Esophagus (tissue), 2 donors: ENCODE measurements around the gene RANBP17. TPM values are rescaled to one million over a fixed set of nuclear protein-coding genes. Genes with fewer than 3 reads are reported as not detected.

ENCODE experiments used
- H3K27ac ChIP-seq, 2 donors: one replicate each; pipeline ENCODE4 v1.5.1; 2013; ENCODE audit warnings: low read depth in 2 of 2, mild to moderate bottlenecking in 2 of 2, inconsistent platforms in 1 of 2, low read length in 1 of 2, moderate library complexity in 1 of 2
- H3K27me3 ChIP-seq, 2 donors: one replicate each; pipeline ENCODE4 v1.6.1; 2013; ENCODE audit warnings: low read length in 2 of 2, control low read depth in 1 of 2, mild to moderate bottlenecking in 1 of 2; ENCODE audit not compliant: insufficient read depth in 2 of 2, control insufficient read depth in 1 of 2
- H3K36me3 ChIP-seq, 2 donors: one replicate each; pipeline ENCODE4 v1.6.1; 2013; ENCODE audit warnings: low read length in 1 of 2; ENCODE audit not compliant: control insufficient read depth in 2 of 2, insufficient read depth in 2 of 2
- H3K4me1 ChIP-seq, 2 donors: one replicate each; pipeline ENCODE4 v1.6.1; 2013; ENCODE audit warnings: low read length in 1 of 2; ENCODE audit not compliant: control insufficient read depth in 2 of 2, insufficient read depth in 2 of 2
- H3K4me3 ChIP-seq, 2 donors: one replicate each; pipeline ENCODE4 v1.5.1; 2013; ENCODE audit warnings: low read length in 2 of 2, mild to moderate bottlenecking in 2 of 2, low read depth in 1 of 2, moderate library complexity in 1 of 2
- H3K9me3 ChIP-seq, 2 donors: one replicate each; pipeline ENCODE4 v1.6.1; 2013; ENCODE audit warnings: mild to moderate bottlenecking in 2 of 2, low read depth in 1 of 2, low read length in 1 of 2, moderate library complexity in 1 of 2; ENCODE audit not compliant: control insufficient read depth in 2 of 2, insufficient read depth in 1 of 2
- WGBS, 2 donors: extraction: QIAGEN DNeasy Blood & Tissue Kit; methylation state at CpG; one replicate each; pipeline ENCODE4 v1.1.7; 2013; 5-methylcytosine and 5-hydroxymethylcytosine counted together
- polyA plus RNA-seq, 2 donors: library from polyadenylated mRNA; stranded (reverse); fragments of 200-250 nt; gene quantifications; one replicate each; pipeline ENCODE4 v1.2.3, GENCODE V29; 2013
- donor health status: healthy with polysubstance abuse.
- donor health status: Bipolar disorder and iron deficiency.

RANBP17 gene
- polyA plus RNA-seq, 2 donors, result 0.26 to 0.32 TPM

DNA sequence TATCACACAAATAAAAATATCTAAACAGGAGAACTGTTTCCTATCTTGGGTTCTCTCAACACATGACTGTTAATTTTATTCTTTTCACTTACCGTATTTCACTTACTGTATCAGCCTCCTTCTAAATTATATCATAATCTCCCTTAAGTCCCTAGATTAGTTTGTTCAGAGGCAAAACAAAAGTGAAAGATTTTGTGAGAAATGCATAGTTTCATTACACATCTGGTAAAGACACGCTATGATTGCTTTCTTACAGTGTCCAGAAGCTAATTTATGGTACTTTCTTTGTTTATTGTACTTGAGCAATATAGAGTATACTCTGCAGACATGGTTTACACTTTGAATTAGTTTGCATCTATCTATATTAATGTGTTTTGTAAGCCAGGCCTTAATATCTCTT, 287.5 kb downstream of the RANBP17 start:
- no peak overlapping the region for H3K4me3 ChIP-seq
- H3K27ac ChIP-seq, result no peak overlapping the region
- H3K27me3 ChIP-seq, result no peaks in the 10 kb centered on the region
- WGBS, 2 donors, result 68 to 69% methylated on average over 2 of the region's 2 CpGs
- H3K9me3 ChIP-seq, result no peaks in the 10 kb centered on the region
- H3K4me1 ChIP-seq, result no peaks in the 10 kb centered on the region
- no peaks in the 10 kb centered on the region for H3K36me3 ChIP-seq

DNA sequence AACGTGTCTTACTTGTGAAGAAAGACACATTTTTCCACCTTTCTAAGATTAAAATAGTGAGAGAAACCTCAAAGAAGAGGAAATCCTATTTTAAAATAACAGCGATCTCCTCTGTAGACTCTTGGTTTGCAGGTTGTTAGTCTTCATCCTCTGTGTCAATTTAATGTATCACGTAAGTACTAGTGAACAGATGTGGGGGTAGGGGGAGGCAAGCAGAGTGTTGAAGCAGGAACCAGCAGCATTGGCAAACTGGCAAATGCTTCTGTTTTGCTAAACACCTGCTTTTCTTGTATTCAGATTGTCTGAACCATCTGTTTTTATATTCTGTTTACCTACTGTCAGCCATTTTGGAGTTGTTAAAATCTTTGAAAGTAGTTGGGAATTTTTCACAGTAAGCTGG, 288.0 kb downstream of the RANBP17 start:
- WGBS, 2 donors, result 71 to 75% methylated on average over 3 of the region's 3 CpGs
- Histone ChIP-seq H3K27me3 (no peaks in the 10 kb centered on the region), H3K4me1 (no peaks in the 10 kb centered on the region), H3K36me3 (no peaks in the 10 kb centered on the region), H3K4me3 (no peak overlapping the region), H3K27ac (no peak overlapping the region), H3K9me3 (no peaks in the 10 kb centered on the region)

DNA sequence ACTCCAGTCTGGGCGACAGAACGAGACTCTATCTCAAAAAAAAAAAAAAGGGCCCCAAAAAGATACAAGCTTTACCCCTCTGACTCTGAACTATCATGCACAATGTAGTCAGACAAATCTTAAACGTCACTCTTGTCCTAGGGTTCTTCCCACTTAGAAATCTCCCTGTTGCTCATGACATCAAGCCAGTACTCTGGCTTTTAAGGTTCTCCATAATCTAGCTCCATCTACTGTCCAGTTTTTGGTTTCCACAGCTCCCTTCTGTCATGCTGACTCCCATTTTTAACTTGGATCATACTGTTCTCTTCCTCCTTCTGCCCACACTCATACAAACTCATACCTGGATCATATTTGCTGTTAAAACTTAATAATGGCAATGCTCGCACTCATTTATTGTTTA, 290.6 kb downstream of the RANBP17 start:
- H3K9me3 ChIP-seq, result no peaks in the 10 kb centered on the region
- WGBS, 2 donors, result 87 to 90% methylated on average over 4 of the region's 4 CpGs
- H3K4me3 ChIP-seq, result no peak overlapping the region
- no peaks in the 10 kb centered on the region for H3K4me1 ChIP-seq
- no peak overlapping the region for H3K27ac ChIP-seq
- no peaks in the 10 kb centered on the region for H3K36me3 ChIP-seq
- no peaks in the 10 kb centered on the region for H3K27me3 ChIP-seq

DNA sequence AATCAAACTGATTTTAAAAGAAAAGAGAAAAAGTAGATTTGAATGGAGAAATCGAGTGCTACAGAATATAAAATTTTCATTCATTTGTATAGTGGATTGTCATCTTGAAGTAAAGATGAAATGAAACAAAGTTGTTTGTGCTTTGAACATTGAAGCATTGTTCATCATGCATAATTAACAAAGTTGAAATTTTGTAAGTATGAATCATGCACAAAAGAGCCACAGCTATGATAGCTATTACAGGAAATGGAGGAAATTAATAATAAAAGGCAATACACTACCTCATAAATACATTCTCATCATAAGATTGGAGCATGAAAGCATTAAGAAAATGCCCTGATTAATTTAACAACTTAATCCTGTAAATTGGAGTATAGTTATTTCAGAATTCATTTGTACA, 293.8 kb downstream of the RANBP17 start:
- WGBS, 2 donors, result 89% methylated on average over 1 of the region's 1 CpG
- Histone ChIP-seq H3K27me3 (no peaks in the 10 kb centered on the region), H3K4me3 (no peak overlapping the region), H3K9me3 (no peaks in the 10 kb centered on the region), H3K36me3 (no peaks in the 10 kb centered on the region), H3K4me1 (no peaks in the 10 kb centered on the region), H3K27ac (no peak overlapping the region)

DNA sequence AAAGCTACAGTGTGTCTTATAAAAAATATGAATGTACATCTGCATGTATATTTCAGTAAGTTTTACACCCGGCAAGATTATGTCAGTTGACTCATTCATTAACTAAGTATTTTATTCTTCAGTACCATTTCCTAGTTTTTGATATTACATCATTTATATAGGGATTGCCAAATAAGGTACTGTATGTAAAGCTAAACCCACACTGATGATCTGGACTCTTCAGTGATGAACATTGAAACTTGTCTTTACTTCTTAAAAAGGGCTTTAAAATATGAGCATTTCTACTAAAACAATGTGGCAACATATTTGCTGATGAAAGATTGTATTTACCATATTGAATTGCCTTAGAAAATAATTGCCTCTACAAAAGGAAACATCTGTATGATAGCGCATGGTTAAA, 295.5 kb downstream of the RANBP17 start:
- Histone ChIP-seq H3K27ac (no peak overlapping the region), H3K36me3 (no peaks in the 10 kb centered on the region)
- 78% methylated on average over 2 of the region's 2 CpGs for WGBS, 2 donors

DNA sequence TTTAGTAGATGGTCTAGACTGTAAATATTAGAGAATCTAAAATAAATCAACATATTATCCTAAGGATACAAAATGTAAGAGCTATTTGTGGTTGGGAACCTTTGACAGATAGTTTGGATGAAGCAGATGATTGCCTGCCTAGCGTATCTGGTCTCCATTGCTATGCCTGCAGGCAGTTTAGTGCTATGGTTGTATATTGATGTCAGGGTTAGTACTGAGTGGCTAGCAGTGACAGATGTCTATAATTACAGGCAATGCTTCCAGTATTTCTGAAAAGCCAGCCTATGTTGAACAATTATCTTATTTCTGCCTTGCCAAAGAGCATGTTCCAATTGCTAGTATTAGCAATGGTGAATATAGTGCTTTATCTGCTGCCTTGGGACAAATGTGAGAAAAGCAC, 296.0 kb downstream of the RANBP17 start:
- Histone ChIP-seq H3K27me3 (no peaks in the 10 kb centered on the region), H3K9me3 (no peaks in the 10 kb centered on the region), H3K36me3 (no peaks in the 10 kb centered on the region), H3K27ac (no peak overlapping the region), H3K4me3 (no peak overlapping the region), H3K4me1 (no peaks in the 10 kb centered on the region)
- 86% methylated on average over 1 of the region's 1 CpG for WGBS, 2 donors

More for the DNA sequence above, 295.5 kb downstream of the RANBP17 start:
- Histone ChIP-seq H3K4me3 (no peak overlapping the region), H3K4me1 (no peaks in the 10 kb centered on the region), H3K9me3 (no peaks in the 10 kb centered on the region), H3K27me3 (no peaks in the 10 kb centered on the region)

DNA sequence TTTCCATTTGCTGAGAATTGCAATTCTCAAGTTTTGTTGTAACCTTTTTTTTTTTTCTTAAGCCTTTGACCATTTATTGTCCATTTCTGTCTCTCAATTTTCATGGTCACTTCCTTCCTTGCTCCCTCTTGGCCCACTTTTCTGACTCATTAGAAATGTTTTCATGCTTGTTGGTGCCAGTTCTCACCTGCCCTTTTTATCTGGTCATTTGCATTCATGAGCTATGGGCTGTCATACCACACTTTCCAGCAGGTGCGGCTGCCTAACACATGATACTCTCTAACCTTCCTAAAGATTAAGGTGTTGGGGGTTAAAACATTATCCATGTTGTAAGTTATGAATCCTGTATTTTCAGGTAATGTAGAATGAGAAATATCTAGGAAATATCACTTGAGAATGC, 296.8 kb downstream of the RANBP17 start:
- Histone ChIP-seq H3K36me3 (no peaks in the 10 kb centered on the region), H3K27me3 (no peaks in the 10 kb centered on the region), H3K4me3 (no peak overlapping the region), H3K9me3 (no peaks in the 10 kb centered on the region), H3K4me1 (no peaks in the 10 kb centered on the region), H3K27ac (no peak overlapping the region)
- WGBS, 2 donors, result 95 to 98% methylated on average over 1 of the region's 1 CpG

DNA sequence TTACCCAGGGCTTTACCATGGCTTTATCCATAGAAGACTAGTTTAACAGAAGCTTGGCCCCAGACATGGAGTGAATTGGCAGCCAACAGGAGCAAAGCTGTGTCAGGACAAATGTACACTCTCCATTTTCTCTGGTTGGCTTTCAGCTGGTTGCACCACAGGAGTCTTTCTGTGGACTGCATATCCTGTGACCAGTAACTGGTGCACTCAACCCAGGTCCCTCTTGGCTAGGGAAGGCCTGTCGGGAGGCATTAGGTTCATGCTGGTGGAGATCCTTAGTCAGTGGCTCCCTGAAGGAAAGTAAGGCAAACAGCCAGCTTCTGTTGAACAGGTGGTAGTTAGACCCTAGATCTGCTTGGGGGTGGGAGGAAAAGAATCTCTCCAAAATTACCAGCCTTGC, 300.3 kb downstream of the RANBP17 start:
- no peaks in the 10 kb centered on the region for H3K4me1 ChIP-seq
- 95 to 100% methylated on average over 1 of the region's 1 CpG for WGBS, 2 donors
- no peak overlapping the region for H3K4me3 ChIP-seq
- H3K9me3 ChIP-seq, result no peaks in the 10 kb centered on the region
- H3K27me3 ChIP-seq, result no peaks in the 10 kb centered on the region
- H3K36me3 ChIP-seq, result no peaks in the 10 kb centered on the region
- H3K27ac ChIP-seq, result no peak overlapping the region

DNA sequence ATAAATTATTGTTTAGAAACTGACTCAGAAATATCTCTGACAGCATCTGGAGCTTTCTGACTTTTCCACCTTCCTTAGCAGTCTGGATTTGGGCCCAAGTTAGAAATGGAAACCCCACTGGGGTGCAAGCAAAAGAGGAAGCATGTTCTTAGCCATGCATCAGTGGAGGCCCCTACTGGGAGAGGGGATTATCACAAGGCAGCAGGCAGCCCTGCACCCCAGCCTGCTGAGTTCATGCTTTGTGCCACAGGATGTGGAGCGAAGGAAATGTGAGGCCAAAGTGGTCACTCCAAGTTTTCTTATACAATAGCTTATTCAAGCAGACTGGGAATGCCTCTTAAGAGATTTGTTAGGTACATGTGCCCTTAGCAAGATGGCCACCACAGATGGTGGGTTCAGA, 300.8 kb downstream of the RANBP17 start:
- H3K4me1 ChIP-seq, result no peaks in the 10 kb centered on the region
- no peaks in the 10 kb centered on the region for H3K9me3 ChIP-seq
- no peak overlapping the region for H3K27ac ChIP-seq
- H3K36me3 ChIP-seq, result no peaks in the 10 kb centered on the region
- no peaks in the 10 kb centered on the region for H3K27me3 ChIP-seq
- WGBS, 2 donors, result 82 to 86% methylated on average over 1 of the region's 1 CpG
- no peak overlapping the region for H3K4me3 ChIP-seq

DNA sequence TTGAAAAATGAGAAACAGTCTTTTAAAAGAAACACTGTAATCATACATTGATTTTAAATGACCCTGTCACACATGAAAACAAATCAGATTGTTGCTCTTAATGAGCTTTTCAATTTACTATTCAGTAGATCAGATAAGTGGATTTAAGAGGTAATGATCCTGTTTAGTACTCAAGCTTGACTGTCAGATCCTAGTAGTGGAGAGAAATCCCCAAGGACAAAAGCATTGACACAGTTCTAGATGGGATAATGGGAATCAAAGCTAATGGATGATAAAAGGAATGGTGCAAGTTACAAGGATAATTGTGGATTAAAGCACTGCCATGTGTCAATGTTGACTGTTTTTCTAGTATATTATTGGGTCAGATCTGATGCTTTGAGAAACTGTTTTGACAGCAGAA, 304.9 kb downstream of the RANBP17 start:
- Histone ChIP-seq H3K4me3 (no peak overlapping the region), H3K4me1 (no peaks in the 10 kb centered on the region)

More for the DNA sequence above, 304.9 kb downstream of the RANBP17 start:
- no peaks in the 10 kb centered on the region for H3K36me3 ChIP-seq
- no peaks in the 10 kb centered on the region for H3K9me3 ChIP-seq
- no peak overlapping the region for H3K27ac ChIP-seq
- no peaks in the 10 kb centered on the region for H3K27me3 ChIP-seq
